Activated CD4-positive, alpha-beta T cell treated with anti-CD3 and anti-CD28 coated beads, Interleukin-2, amount 50 U/mL, for 16 hours (primary cell): ENCODE data around the gene KCTD18.
A peak's percentile ranks its signal among the peaks of the same experiment; 100 is the strongest.

Source experiments
- DNase-seq: peaks from one replicate; pipeline ENCODE4 v3.0.0-alpha.2; 2020

The KCTD18 gene

DNA sequence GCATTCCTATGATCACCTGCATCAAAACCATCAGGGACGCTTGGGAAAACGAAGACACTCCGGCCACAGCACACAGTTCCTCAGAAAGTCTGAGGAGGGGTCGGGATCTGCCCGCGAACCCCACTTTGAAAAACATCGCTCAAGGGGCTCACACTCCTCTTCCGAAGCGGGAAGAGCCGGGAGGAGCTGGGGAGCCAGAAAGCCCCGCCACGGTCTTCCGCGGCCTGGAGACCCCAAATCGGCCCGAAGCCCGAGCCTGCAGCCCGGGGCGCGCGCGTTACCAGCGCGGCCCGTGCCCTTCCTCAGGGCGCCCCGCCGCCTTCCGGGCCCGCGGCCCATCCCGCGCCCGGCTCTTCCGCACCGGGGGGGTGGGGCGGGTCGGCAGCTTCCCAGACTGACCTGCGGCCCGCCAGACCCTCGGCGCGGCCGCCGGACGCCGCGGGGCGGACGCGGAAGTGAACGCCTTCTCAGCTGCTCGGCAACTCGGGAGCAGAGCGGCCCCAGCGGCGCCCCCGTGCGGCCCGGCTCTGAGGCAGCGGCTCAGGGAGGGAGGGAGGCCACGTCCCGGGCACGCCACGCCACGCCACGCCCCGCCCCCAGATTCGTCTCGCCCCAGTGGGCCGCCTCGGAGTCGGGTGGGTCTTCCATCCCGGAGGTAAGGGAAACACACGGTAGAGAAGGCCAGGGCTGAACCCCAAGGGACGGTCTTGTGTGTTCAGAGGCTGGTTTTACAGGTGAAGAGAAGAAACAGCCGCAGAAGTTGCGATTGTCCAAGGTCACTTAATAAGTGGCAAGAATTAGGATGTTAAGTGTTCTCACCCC lies at the start of gene KCTD18:
Gene KCTD18 (minus strand): TSS at position 457 of the 822 bp plus-strand sequence. CDS start 3,052 bp downstream, outside the sequence.
- peak; percentile 93 for DNase-seq

- DNase-seq: no peak
Observed at GRCh38 chr2:200540793-200541192, 30.9 kb upstream of the KCTD18 start.

- DNase-seq: no peak
Observed at GRCh38 chr2:200538139-200538538, 28.3 kb upstream of the KCTD18 start.

DNA sequence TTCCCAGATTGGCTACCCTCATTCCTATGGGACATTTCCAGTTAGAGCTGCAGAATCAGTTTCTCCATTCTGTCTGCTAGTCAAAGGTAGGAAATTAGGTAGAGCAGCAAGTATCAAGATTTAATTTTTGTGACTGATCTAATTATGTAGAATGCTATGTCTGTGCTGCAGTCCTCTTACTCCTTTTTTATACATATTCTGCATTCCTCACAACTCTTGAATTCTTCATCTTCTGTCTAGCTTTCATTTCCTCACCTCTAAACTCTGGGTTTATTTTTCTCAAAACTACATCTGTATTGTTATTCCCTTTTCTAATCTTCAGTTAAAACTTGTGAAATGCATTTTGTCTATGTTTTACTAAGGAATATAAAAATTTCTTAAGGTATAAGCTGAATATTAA lies 24.7 kb upstream of the KCTD18 start:
- no peak for DNase-seq

GRCh38 chr2:200533754-200534153 lies 23.9 kb upstream of the KCTD18 start:
- DNase-seq: no peak

GRCh38 chr2:200528228-200528627 lies 18.4 kb upstream of the KCTD18 start:
- DNase-seq: no peak

DNA sequence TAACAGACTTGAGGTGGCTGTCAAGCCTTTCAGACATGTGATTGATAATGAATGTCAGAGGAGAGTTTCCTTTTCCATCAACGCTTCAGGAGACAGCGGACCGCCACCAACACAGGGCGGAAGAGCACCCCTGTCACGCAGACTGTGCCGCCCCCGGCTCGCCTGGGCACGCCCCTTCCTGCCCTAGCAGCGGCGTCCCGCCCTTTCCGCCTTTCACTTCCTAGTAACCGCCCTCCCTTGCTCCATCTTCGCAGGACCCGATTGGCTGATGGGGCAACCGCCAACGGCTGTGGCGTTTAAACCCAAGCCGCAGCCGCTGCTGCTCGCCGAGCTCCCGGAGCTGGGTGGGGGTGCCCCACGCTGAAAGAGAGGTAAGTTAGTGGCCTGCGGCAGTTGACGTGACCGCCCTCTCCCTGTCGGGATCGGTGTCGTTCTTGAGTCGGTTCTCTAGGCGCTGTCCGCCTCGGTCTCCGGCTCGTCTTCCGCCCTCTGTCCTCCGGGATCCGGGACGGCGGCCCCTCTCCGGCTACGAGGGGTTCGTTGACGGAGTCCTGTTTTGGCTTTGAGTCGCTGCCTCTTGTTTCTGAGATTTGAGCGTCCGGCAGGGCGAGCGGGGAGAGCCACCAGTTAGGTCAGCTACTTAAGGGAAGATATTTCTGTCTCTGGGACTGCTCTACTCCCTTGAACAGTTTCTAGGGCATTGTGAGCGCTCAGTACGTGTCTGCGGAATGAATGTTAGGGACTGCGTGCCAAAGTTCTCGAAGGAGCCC lies 16.2 kb upstream of the KCTD18 start, which contains the start of gene SGO2:
Gene SGO2 (plus strand): TSS at position 326 of the 770 bp plus-strand sequence. CDS start 6,769 bp downstream, outside the sequence.
- DNase-seq: peak; percentile 98

DNA sequence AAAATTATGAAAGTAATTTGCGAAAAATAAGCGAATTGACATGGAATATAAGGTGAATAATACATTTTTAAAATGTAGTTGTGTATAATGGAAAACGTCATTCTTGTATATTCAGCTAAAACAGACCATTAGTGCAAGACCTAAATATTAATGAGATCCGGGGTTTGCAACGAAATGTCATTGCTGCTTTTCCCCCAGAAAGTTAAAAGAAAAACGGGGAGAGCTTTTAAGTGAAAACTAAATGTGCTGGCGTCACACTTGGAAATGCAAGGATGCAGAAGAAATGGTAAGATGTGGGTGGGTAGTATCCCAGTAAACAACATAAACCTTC lies 15.6 kb upstream of the KCTD18 start:
- no peak for DNase-seq

GRCh38 chr2:200525066-200525465 lies 15.2 kb upstream of the KCTD18 start:
- no peak for DNase-seq

GRCh38 chr2:200523604-200524003 lies 13.7 kb upstream of the KCTD18 start:
- no peak for DNase-seq

DNA sequence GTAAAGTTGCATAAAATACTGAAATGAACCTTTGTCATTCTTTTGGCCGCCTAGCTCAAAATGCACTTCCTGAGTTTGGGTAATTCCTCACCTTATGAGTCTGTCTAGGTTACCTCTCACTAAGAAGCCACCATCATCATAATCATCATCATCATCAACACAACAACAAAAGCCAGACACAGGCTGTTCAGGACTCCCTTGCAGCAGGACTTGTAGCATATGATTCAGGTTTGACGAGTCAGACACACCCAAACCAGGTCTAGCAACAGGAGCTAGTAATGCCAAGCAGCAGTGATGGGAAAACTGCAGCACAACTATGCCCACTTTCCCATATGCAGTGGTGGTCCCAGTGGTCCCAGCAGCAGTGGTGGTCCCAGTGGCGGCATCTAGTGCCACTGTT lies 13.3 kb upstream of the KCTD18 start:
- no peak for DNase-seq

DNA sequence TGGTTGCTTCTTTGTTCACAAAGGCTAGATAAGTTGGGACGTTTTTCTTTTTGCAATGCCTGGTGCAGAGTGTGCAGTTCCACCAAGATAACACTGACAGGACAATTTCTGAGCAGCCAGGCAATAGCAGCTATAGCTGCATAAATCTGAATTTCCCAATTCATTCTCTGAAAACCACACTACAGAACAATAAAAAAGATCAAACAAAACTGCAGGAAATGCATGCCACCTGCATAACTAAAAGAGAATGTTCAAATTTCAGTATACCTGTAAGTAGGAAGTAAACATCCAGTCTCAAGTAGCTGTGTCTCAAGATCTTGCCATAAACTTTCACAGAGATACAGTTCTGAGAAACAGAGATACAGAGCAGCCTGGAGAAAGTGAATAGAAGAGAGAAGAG lies 5.3 kb upstream of the KCTD18 start:
- no peak for DNase-seq

DNA sequence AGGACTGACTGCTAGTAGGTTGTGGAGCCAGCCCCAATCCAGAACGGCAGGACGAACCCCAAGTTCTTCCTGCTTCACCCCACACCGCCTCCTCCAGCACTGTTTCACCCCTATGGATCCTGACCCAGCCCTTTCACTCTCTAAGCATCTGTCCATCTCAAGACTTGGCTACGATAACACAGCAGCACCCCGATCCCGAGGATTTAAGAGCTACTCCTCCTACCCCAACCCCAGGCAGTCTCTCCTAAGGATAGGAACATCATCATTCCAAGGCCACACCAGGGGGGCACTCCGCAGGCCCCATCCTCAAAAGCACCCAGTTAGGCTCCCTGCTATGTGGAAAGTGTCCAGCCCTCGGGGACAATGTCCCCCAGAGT lies 645 bp downstream of the KCTD18 start:
- DNase-seq: no peak

DNA sequence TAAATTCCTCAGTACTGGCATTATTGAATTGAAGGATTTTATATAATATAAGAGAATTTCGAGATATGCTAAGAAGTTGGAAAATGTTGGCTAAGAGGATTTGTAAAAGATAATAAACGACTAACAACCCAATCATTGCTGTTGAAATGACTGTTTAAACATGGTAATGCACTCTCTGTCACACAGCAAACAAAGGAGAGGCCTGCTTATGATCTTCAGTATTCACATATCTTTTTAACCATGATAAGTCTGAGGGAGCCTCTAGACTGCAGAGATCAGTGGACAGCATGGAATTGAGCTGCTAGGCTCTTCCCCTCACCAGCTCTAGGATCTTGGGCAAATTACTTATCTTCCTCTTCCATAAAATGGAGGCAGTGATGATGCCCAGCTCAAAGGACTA lies 2.7 kb downstream of the KCTD18 start:
- DNase-seq: no peak

DNA sequence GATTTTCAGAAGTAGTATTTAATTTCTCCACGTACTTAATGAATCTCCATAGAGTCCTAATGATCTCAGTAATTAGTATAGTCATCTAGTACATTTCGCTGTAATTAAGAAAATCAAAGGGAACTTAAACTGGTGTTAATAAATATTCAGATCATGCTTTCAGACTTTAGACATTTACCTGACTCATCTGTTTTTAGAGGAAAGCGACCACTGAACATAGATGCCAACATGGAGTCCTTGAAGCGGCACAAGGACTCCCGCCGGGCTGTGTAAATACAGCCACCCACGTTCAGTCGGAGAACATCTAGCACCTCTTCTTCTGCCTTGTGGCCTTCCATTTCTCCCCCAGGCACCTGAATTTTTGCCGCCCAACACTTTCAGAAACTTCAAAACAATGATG lies 3.2 kb downstream of the KCTD18 start:
- DNase-seq: no peak

- no peak for DNase-seq
Observed at GRCh38 chr2:200502196-200502595, 7.7 kb downstream of the KCTD18 start.

- no peak for DNase-seq
Observed at GRCh38 chr2:200498402-200499162, 11.3 kb downstream of the KCTD18 start.

DNA sequence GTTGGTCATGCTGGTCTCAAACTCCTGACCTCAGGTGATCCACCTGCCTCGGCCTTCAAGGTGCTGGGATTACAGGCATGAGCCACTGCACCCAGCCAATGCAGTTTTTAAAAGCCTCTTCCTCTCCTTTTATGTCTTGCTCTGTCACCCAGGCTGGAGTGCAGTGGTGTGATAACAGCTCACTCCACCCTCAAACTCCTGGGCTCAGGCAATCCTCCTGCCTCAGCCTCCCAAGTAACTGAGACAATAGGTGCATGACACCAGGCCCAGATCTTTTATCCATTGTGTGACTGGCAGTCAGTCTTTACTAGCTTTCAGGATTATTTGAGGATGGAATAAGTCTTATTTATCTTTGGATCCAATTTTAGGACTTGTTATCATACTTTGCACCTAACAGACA lies 13.2 kb downstream of the KCTD18 start:
- DNase-seq: no peak

GRCh38 chr2:200494048-200494447 lies 15.8 kb downstream of the KCTD18 start:
- DNase-seq: no peak

GRCh38 chr2:200492656-200493055 lies 17.2 kb downstream of the KCTD18 start:
- no peak for DNase-seq

DNA sequence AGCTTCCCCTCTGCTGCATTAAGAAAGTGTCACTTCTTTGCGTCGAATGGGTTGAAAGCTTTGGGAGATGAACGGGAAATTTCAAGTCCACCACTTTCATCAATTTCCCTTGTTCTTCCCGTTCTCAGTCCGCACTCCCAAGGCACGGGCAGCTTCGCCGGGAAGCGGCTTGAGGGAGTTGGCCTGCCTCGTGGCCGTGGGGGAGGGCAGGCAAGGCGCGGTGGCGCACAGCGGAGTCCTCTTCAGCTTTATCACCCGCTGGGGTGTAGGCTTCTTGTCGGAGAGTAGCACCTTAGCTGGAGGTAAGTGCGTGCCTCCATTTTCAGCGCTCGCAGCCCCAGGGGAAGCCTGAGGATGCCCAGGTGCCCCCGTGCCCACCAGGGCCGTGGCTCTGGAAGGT lies 19.9 kb downstream of the KCTD18 start:
- DNase-seq: no peak

GRCh38 chr2:200488169-200488568 lies 21.7 kb downstream of the KCTD18 start:
- no peak for DNase-seq

GRCh38 chr2:200486529-200486928 lies 23.3 kb downstream of the KCTD18 start:
- DNase-seq: no peak

GRCh38 chr2:200484934-200485333 lies 24.9 kb downstream of the KCTD18 start:
- DNase-seq: no peak
